SU-DHL-6 (cell line): ENCODE data around the gene TTLL1.

Experiments
- CTCF ChIP-seq: fragments of 200-600 bp; sonication (generic); IDR thresholded peaks from one replicate; pipeline ENCODE4 v1.5.1; 2017; ENCODE audit warnings: antibody characterized with exemption, mild to moderate bottlenecking, low read length, moderate library complexity; ENCODE audit not compliant: insufficient read depth, poor library complexity, severe bottlenecking
- EZH2phosphoT487 ChIP-seq: fragments of 200-600 bp; sonication (generic), shearing (Covaris generic); conservative IDR thresholded peaks from 2 replicates; pipeline ENCODE4 v1.6.1; 2018; ENCODE audit warnings: mild to moderate bottlenecking, antibody characterized with exemption, low read length, moderate library complexity, mixed read lengths

GRCh38 chr22:43006016-43006505, 83.1 kb downstream of the TTLL1 start:
- no peak for TF ChIP-seq CTCF
- no peak for TF ChIP-seq EZH2phosphoT487
